Raji (cell line): ENCODE results near the gene TCL1B.

Source experiments
- POLR2A ChIP-seq: IDR thresholded peaks from 2 replicates; pipeline ENCODE4 v1.6.1; 2011; ENCODE audit warnings: low read depth, low read length, control low read depth; ENCODE audit not compliant: insufficient read depth

The TCL1B gene

GRCh38 chr14:95685978-95686922 lies at the start of gene TCL1B:
Gene TCL1B, plus strand, starts transcription at chr14:95686426. Its CDS starts 42 bp downstream, at chr14:95686468.
- no peak for TF ChIP-seq POLR2A

DNA sequence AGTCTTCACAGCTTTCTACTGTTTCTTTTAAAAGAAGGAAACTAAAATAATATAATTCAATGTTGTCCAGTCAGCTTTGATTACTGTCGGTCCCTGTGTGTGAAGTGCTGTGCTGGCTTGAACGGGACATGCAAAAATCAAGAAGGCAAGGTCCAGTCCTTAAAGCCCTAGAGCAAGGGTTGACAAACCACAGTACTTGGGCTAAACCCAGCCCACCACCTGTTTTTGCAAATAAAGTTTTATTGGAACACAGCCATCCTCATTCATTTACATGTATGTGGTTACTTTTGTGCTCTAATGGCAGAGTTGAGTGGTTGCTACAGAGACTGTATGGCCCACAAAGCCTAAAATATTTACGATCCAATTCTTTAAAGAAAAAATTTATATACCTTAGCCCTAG lies 41.2 kb upstream of the TCL1B start:
- TF ChIP-seq POLR2A = no peak

DNA sequence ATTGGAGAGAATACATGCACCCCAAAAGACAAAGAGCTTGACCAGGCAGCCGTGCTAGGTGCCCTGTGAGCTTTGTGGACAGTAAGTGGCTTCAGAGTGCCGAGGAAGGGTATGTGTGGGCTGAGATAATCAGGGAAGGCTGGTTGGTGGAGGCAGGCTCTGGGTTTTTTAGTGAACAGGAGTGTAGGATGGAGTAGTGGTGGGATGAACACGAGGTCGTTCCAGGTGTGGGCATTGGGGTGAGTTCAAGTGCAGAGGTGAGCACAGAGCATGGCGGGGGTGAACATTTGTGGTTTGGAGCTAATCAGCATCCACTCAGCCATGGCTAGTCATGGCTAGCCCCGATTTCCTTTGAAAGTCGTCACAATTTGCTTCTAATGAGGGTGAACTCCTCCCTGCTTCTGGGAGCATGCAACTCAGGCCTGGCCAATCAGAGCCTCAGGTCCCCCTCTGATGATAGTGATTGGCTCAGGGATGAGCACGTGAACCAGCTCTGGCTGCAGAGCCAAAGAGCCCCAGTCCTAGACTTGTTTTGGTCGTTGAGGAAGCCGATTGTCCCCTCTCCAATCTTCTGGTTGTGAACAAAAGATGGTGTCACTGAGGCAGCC lies 40.7 kb upstream of the TCL1B start:
- TF ChIP-seq POLR2A = no peak

DNA sequence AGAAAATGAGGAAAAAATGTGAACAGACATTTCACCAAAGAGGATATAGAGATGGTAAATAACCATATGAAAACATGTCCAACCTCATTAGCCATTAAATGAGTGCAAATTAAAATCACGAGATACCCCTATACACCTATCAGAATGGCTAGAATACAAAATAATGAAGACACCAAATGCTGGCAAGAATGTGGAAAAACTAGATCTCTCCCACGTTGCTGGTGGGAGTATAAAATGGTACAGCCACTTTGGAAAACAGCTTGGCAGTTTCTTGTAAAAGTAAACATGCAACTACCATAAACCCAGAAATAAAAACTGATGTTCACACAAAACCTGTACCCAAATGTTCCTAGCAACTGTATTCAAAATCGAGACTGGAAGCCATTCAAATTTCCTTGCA lies 38.3 kb upstream of the TCL1B start:
- TF ChIP-seq POLR2A = no peak

DNA sequence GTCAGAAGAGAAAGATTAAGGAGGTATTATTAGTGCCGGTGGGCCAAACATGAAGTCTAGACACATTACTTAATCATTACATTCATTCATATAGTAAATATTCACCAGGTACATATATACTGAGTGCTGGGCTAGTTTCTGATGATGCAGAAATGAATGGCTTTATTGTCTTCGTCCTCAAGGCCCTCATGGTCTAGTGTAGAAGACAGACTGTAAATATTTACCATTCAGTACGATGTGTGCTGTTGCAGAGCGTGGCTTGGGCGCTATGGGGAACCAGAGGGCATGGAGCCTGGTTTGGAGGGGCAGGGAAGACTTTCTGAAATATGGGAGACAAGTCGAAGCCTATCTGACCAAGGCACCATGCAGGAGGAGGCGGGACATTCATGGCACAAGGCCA lies 37.0 kb upstream of the TCL1B start:
- TF ChIP-seq POLR2A = no peak

DNA sequence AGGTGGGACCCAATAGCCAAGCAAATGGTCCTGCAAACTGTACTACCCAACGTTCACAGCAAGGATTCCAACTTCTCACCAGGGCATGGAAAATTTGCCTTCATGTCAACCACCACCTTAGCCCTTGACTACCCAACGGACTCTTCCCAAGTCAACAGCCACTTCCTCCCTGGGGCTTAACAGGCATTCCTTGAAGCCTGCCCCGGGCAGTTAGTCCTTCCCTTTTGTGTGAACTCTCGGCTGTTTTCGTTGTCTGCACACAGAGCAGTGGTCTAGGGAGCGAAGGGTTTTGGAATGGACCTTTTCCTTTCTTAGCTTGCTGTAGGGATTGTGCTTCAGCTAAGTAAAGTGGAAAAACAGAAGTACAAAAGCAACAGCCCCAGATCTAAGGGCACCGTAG lies 35.2 kb upstream of the TCL1B start:
- TF ChIP-seq POLR2A = no peak

DNA sequence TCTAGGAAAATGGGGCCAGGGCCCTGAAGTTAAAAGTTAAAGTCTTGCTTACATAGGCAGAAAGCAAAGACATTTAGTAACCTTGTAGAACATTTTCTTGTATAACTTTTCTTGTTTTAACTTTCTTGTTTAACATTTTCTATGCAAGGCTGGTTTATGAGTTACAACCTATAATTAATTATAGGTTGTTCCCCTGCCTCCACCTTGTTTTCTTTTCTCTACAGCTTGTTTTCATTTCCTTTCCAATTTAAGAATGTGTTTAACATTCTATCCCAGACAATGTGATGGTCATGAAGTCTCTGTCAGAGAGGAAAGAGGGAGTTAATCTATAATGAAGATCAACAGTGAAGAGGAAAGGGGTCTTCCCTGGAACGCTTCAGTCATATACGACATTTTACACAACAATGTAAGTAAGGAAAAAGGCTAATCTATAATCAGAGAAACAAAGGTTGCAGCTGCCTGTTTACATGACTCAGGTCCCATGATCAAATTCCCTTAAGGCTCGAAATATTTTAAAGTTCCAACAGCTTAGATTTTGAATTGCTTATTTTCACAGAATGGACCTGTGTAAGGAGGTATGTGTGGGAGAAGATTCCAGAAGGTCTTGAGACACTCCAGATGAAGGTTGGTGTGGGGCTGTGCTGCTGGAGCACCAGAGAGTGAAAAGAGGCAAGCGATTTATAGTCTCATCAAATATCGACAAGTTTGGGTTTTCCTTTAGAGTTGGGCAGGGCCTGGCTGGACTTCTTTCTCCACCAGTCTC lies 34.2 kb upstream of the TCL1B start:
- TF ChIP-seq POLR2A = no peak

DNA sequence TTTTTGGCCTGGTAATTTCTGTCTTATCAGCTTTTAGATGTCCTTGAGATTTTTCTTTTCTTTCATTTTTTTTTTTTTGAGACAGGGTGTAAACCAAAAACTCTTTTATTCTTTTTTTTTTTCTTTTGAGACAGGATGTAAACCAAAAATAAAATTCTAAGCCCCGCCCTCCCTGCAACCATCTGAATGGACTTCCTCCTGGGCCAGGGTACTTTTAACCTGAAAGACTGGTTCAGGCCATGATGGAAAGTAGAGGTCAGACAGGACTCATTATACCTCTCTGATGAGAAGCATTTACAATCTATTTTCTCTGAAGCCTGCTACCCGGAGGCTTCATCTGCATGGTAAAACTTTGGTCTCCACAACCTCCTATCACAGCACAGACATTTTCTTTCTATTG lies 33.5 kb upstream of the TCL1B start:
- TF ChIP-seq POLR2A = 0 out of 2 replicates have a peak, but pooled peaks have one; percentile 22

DNA sequence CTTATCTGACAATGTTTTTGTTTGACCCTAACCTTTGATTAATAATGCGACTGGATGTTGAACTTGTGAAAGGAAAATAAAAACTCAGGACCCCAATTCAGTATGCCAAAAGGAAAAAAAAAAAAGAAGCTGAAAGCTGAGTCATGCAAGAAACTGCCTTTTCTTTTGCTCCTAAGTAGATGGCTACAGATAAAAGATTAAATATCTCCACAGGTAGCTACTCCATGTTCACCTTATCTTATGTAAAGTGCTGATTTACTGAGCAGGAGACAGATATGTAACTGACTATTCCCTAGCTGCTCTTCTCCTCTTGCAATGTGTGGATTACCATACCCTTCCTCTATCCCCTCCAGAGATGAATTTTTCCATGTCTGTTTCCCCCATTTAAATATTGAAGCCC lies 30.8 kb upstream of the TCL1B start:
- TF ChIP-seq POLR2A = no peak

- TF ChIP-seq POLR2A = no peak
These were observed 29.6 kb upstream of the TCL1B start for GRCh38 chr14:95656634-95657033.

DNA sequence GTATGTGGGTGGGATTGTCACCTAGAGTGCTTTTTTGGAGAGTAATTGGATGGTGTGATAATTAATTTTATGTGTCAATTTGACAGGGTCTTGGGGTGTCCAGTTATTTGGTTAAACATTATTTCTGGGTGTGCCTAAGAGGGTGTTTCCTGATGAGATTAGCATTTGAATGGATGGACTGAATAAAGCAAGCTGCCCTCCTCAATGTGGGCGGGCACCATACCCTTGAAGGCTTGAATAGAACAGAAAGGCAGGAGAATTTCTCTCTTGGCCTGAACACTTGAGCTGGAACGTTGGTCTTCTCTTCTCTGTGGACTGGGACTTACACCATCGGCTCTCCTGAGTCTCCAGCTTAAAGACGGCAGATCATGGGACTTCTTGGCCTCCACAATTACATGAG lies 28.8 kb upstream of the TCL1B start:
- no peak for TF ChIP-seq POLR2A

GRCh38 chr14:95659293-95659989 lies 26.8 kb upstream of the TCL1B start:
- no peak; the same call in 1 of the 2 replicates for TF ChIP-seq POLR2A

DNA sequence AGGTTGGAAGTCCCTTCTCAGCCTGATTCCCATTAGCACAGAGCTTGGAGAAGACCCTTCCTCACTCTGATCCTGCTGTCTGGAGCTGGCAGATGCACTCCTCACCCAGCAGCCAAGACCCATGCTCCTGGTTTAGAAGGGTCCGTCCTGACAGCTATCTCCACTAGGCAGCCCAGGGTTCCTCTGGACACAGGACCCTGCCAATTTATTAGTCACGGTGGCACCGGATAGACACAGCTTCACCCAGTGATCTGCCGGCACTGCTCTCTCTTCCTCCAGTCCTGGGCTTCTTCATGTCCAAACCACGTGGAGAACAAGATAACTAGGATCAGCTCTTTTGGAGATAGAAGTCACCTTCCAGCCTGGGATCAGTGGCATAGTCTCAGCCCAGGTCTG lies 26.2 kb upstream of the TCL1B start:
- no peak for TF ChIP-seq POLR2A

GRCh38 chr14:95660651-95661515 lies 25.3 kb upstream of the TCL1B start:
- TF ChIP-seq POLR2A = no peak
